Kidney (tissue), 14 donors: ENCODE measurements around the gene PTEN. TPM values are rescaled to one million over a fixed set of nuclear protein-coding genes. Genes with fewer than 3 reads are reported as not detected.
"Not testable (repeated sequence)": the region's sequence is repeated elsewhere in the genome, so short reads cannot be mapped to it uniquely, and the experiment has no call there.

Experiments used
- DNase-seq, 5 donors: peaks; one replicate each; pipeline ENCODE4 v3.0.0-alpha.2; 2013 to 2020
- FAIRE-seq: peaks from 2 replicates; lab custom pipeline; 2012; peaks lifted over from hg19 to GRCh38; lab: Jason Lieb, UNC
- H3K27ac ChIP-seq, 2 donors: one replicate each; pipeline ENCODE4 v1.7.0; 2013; ENCODE audit warnings: low read depth in 2 of 2, low read length in 2 of 2, inconsistent platforms in 1 of 2
- H3K27me3 ChIP-seq: one replicate; pipeline ENCODE4 v1.7.1; 2013; ENCODE audit warnings: low read length, inconsistent platforms; ENCODE audit not compliant: control insufficient read depth, insufficient read depth
- H3K36me3 ChIP-seq, 3 donors: one replicate each; pipeline versions ENCODE4 v1.7.0 to v1.7.1; 2013; ENCODE audit warnings: low read length in 3 of 3, control low read depth in 1 of 3, inconsistent platforms in 1 of 3; ENCODE audit not compliant: insufficient read depth in 3 of 3, control insufficient read depth in 2 of 3
- H3K4me1 ChIP-seq, 3 donors: one replicate each; pipeline versions ENCODE4 v1.7.0 to v1.7.1; 2013; ENCODE audit warnings: low read length in 3 of 3, inconsistent platforms in 1 of 3, low read depth in 1 of 3; ENCODE audit not compliant: control insufficient read depth in 2 of 3, insufficient read depth in 2 of 3
- H3K4me3 ChIP-seq, 3 donors: one replicate each; pipeline versions ENCODE4 v1.7.0 to v1.8.1; 2013; ENCODE audit warnings: low read length in 3 of 3, control low read depth in 1 of 3, inconsistent platforms in 1 of 3
- H3K9ac ChIP-seq, 3 donors: one replicate each; pipeline versions ENCODE4 v1.7.0 to v1.7.1; 2013; ENCODE audit warnings: low read length in 3 of 3, control low read depth in 1 of 3, inconsistent platforms in 1 of 3
- H3K9me3 ChIP-seq, 3 donors: one replicate each; pipeline versions ENCODE4 v1.7.0 to v1.7.1; 2013; ENCODE audit warnings: low read length in 3 of 3, control low read depth in 1 of 3, inconsistent platforms in 1 of 3; ENCODE audit not compliant: control insufficient read depth in 2 of 3, insufficient read depth in 1 of 3
- CTCF ChIP-seq: IDR thresholded peaks from 3 replicates; pipeline ENCODE4 v1.5.1; 2012; ENCODE audit warnings: mild to moderate bottlenecking, moderate library complexity, borderline replicate concordance; ENCODE audit not compliant: insufficient read depth; ENCODE audit errors: extremely low read depth
- intact Hi-C: fragments of 100-400 bp; cut with DNase I; formaldehyde crosslinking; loops from one replicate; pipeline ENCODE4 v1.11.1; 2022
- polyA plus RNA-seq: library from polyadenylated mRNA; stranded (reverse); fragments of 350-450 nt; fragmentation: Illumina TruSeq; extraction: RNeasy Lipid Tissue Mini Kit (QIAGEN cat#74804); gene quantifications from one replicate; pipeline ENCODE4 v1.2.3, GENCODE V29; 2014; ENCODE audit warnings: low read depth, low replicate concordance; ENCODE audit not compliant: insufficient read depth
- total RNA-seq: library from RNA; stranded (reverse); fragmentation: NEBNext Ultra II Directional; extraction: Animal tissue kit (Norgen Biotek cat#: 25700); gene quantifications from one replicate; pipeline ENCODE4 v1.2.1, GENCODE V29; 2021
- donor health status: control.
- donor health status: control.
- donor health status: control.
- donor health status: control.
- donor health status: control.
- donor health status: DM: yes; HTN: yes; CAD: no.
- donor health status: Normal renal cell carcinoma (clear cell type).

The PTEN gene
- total and polyA plus RNA-seq, 2 donors from 2014 or later = 22.3 to 154 TPM

GRCh38 chr10:87845624-87845998 lies 17.8 kb upstream of the PTEN start:
- no peak overlapping the region for H3K9ac ChIP-seq
- H3K27ac ChIP-seq = no peak overlapping the region
- peak in 1 of 5 donors; percentile 5 for DNase-seq
- no peaks in the 10 kb centered on the region for H3K4me1 ChIP-seq
- FAIRE-seq = no peak
- H3K27me3 ChIP-seq = no peaks in the 10 kb centered on the region
- no peak for TF ChIP-seq CTCF
- no peaks in the 10 kb centered on the region for H3K36me3 ChIP-seq
- H3K4me3 ChIP-seq = no peak overlapping the region
- no peaks in the 10 kb centered on the region for H3K9me3 ChIP-seq
- intact Hi-C loops = no loop called here

DNA sequence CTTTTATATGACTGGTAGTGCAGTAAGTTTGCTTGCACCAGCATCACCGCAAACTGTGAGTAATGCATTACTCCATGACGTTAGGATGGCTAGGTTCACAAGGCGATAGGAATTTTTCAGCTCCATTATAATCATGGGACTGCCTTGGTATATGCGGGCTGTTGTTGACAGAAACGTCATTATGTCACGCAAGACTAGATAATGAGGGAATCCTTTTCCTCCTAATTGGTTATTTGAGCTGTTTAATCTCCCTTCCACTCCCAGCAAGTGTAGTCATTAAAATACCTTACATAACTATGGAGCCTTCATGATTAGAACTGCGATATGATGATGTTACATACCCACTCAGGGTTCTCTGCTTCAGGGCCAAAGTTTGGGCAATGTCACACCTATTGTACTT lies 17.4 kb upstream of the PTEN start:
- no peak overlapping the region for H3K4me3 ChIP-seq
- H3K9me3 ChIP-seq = no peaks in the 10 kb centered on the region
- no peaks in the 10 kb centered on the region for H3K27me3 ChIP-seq
- FAIRE-seq = no peak
- intact Hi-C loops = no loop called here
- TF ChIP-seq CTCF = no peak
- no peak overlapping the region for H3K27ac ChIP-seq
- H3K4me1 ChIP-seq = peaks cover 0 to 2% (median 0%) of the 10 kb centered on the region in 3 donors
- no peak overlapping the region for H3K9ac ChIP-seq
- DNase-seq = peak in 3 of 5 donors; percentile 11 to 67 (median 63)
- H3K36me3 ChIP-seq = no peaks in the 10 kb centered on the region

- H3K4me1 ChIP-seq, H3K27ac ChIP-seq, H3K9me3 ChIP-seq, intact Hi-C loops, H3K9ac ChIP-seq, FAIRE-seq, H3K36me3 ChIP-seq, H3K27me3 ChIP-seq, DNase-seq, H3K4me3 ChIP-seq: not testable (repeated sequence)
Measured at GRCh38 chr10:87846711-87847110, 16.7 kb upstream of the PTEN start.

DNA sequence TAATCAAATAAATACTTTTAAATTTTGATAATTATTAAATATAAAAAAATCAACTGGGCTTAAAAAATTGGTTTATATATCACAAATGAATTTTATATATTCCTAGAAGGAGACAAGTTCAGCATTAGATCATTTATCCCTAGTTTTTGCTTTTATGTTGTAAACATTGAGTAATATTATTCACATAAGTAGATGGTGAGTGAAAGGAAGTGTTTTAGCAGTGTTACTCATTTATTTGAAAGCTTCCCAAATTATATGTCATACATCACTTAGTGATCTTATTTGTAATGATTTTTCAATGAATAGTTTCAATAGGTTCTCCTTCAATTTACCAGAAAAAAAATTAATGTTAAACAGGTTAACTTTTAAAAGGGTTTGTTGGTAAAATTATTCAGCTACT lies 15.9 kb upstream of the PTEN start:
- H3K27ac ChIP-seq = no peak overlapping the region
- H3K27me3 ChIP-seq = no peaks in the 10 kb centered on the region
- H3K9me3 ChIP-seq = no peaks in the 10 kb centered on the region
- peaks cover 0 to 3% (median 0%) of the 10 kb centered on the region in 3 donors for H3K4me1 ChIP-seq
- FAIRE-seq (no peak), DNase-seq (no peak)
- TF ChIP-seq CTCF = no peak
- H3K4me3 ChIP-seq = no peak overlapping the region
- no peaks in the 10 kb centered on the region for H3K36me3 ChIP-seq
- no peak overlapping the region for H3K9ac ChIP-seq
- intact Hi-C loops = no loop called here
